HG02642 (cell line): ENCODE data around the gene GOLGA6B.
"Not testable (repeated sequence)": the region's sequence is repeated elsewhere in the genome, so short reads cannot be mapped to it uniquely, and the experiment has no call there.

Source experiments
- ATAC-seq: cut with Tn5 transposase; IDR thresholded peaks from one replicate; pipeline ENCODE4 v1.9.1; 2021; ENCODE audit warnings: mild to moderate bottlenecking; ENCODE audit not compliant: unreplicated experiment, poor library complexity

The GOLGA6B gene, protein sequence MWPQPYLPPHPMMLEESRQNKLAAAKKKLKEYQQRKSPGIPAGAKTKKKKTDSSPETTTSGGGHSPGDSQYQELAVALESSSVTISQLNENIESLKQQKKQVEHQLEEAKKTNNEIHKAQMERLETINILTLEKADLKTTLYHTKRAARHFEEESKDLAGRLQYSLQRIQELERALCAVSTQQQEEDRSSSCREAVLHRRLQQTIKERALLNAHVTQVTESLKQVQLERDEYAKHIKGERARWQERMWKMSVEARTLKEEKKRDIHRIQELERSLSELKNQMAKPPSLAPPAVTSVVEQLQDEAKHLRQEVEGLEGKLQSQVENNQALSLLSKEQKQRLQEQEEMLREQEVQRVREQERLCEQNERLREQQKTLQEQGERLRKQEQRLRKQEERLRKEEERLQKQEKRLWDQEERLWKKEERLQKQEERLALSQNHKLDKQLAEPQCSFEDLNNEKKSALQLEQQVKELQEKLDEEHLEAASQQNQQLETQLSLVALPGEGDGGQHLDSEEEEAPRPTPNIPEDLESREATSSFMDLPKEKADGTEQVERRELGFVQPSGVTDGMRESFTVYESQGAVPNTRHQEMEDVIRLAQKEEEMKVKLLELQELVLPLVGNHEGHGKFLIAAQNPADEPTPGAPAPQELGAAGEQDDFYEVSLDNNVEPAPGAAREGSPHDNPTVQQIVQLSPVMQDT

DNA sequence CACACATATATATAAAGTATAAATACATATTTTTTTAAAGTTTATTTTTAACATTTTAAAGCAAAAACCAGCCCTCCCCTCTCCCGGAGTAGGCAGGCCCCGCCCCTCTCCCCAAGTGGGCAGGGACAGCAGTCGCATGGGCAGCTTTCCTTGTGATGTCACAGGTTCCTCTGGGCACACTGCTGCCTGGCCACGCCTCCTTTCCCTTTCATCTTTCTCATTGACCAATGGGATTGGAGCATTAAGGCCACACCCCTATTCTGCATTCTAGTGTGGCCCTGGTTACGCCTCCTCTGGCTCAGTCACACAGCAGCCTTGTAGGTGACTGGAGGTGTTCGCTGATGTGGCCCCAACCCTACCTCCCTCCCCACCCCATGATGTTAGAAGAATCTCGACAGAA lies at the start of gene GOLGA6B:
Gene GOLGA6B (plus strand): TSS at position 301 of the 400 bp plus-strand sequence. CDS start 41 bp downstream, at position 342.
- not testable (repeated sequence) for ATAC-seq

GRCh38 chr15:72604794-72605193 lies 49.7 kb upstream of the GOLGA6B start:
- no peak for ATAC-seq

GRCh38 chr15:72608084-72608483 lies 46.4 kb upstream of the GOLGA6B start:
- not testable (repeated sequence) for ATAC-seq

DNA sequence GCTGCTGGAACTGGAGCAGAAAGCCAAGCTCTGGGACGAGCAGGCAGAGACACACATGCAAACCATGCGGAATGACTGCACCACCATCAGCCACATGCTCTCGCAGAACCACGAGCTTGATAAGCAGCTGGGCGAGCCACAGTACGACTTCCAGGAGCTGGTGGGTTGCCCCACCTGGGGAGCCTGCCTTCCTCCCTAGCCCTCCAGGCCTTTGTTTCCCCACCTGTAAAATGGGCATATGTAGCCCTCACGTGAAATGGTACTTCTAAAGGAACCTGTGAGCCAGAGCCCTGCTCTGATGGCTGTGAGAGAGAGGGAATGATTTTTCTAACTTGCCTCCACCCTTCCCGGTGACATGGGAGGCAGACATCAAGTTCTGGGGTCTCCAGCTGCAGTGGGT lies 44.6 kb upstream of the GOLGA6B start:
- no peak for ATAC-seq

DNA sequence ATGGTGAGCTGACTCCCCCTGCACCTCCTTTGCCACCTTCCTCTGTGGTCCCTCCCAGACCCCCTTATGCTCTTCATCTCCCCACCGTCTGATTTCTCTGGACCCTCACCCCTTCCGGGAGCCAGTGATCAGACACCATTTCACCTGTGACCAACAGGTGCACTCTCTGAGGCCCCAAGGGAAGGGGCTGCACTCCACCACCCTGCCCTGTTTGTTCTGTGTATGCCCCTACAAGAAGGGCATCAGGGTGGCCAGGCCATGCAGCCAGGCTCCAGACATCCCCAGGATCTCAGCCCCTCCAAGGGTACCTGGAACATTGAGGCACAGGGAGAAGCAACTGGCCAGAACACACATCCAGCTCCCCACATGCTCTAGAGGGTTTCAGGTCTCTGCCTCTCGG lies 42.2 kb upstream of the GOLGA6B start:
- ATAC-seq = not testable (repeated sequence)

- no peak for ATAC-seq
These were observed 39.5 kb upstream of the GOLGA6B start for GRCh38 chr15:72614810-72615532.

- ATAC-seq = not testable (repeated sequence)
These were observed 38.8 kb upstream of the GOLGA6B start for GRCh38 chr15:72615533-72616233.

GRCh38 chr15:72616491-72617210 lies 37.8 kb upstream of the GOLGA6B start:
- ATAC-seq = no peak

- not testable (repeated sequence) for ATAC-seq
These were observed 30.6 kb upstream of the GOLGA6B start for GRCh38 chr15:72623854-72624253.

DNA sequence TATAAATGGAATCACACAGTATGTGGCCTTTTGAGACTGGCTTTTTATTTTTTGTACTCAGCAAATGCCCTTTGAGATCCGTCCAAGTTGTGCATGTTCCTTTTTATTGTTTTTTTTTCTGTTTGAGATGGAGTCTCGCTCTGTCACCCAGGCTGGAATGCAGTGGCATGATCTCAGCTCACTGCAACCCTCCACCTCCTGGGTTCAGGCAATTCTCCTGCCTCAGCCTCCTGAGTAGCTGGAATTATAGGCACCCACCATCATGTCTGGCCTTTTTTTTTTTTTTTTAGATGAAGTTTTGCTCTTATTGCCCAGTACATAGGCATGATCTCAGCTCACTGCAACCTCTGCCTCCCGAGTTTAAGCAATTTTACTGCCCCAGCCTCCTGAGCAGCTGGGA lies 28.3 kb upstream of the GOLGA6B start:
- not testable (repeated sequence) for ATAC-seq

DNA sequence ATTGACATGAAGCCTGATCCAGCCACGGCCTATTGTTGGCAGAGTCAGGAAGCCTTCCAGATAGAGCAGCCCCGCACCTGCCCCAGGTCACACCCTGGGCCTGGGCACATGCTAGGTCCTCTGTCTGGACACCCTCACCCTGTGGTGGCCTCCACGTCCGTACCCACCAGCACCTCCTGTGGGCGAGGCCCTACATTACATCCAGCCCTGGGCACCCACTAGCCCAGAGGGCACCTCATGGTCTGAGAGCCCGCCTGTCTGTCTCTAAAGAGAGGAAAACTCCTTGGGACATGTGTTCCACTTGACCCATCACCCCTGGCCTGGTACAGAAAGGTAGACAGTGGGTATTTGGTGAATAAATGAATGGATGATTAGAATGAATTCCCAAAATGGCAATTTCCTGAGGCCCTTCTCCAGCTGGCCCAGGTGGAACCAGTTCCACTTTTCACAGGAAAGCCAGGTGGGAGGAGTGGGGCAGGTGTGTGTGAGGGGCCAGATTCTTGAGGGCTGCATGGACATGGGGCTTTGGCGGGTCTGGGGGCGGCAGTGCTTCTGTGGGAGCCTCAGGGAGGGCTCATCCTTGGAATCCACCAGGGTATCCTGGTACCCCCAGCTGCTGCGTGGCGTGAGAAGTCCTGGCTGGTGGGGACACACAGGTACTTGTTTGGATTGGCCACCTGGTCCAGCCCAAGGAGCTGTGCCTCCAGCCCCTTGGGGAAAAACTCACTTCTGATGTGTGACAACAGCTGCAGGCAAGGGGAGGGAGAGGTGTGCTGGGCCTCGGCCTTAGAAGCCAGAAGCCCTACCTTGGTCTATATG lies 26.0 kb upstream of the GOLGA6B start:
- ATAC-seq = not testable (repeated sequence)

DNA sequence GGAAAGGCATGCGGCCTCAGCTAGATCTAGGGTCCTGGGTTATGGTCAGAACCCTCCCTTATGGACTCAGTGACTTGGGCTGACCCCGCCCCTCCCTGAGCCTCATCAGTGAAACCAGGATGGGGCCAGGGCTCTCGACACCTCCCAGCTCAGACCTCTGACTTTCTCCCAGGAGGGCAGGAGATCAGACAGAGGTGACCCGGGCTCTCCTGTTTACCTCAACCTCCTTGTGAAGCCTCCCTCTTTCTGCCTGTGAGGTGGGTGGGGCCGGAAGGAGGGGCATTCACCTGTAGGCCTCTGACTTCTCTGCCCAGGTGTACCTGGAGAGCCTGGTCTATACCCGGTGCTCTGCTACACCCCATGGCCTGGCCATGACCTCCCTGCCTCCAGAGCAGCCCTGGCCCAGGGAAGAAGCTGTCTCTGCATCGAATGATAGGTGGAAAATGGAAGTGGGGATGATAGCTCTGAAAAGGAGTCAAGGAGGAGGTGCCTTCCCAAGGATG lies 25.4 kb upstream of the GOLGA6B start:
- ATAC-seq = not testable (repeated sequence)

DNA sequence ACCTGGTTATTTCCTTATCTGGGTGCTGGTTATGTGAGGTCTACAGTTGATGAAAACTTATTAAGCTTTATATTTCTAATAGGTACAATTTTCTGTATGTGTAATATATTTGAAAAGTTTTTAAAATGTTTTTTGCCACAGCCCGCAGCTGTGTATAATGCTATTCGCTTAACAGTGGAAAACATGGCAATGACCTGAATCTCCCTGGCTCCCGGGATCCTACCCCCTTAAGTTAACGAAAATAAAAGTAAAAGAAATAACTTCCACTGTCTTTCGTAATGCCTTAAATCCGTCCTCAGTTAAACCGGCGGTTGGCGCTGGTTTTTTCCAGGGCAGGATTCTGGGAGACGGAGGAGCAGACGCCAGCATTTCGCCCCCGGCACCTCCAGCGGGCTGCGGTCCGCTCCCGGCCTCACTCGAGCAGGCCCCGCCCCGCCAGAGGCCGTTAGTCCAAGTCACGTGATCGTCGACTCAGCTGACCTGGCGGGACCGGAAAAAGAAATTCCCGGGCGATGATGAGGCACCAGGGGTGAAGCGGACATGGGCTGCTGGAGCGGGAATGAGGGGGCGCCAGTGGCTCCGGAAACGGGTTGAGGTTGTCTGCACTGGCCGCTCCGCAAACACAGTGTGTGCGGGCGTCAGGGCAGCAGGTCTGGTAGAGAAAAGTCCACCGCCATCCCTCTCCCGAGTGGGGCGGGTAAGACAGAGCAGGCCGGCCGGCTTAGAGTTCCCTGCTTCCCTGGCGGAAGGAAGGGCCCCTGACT lies 17.8 kb upstream of the GOLGA6B start:
- ATAC-seq = peak; percentile 70

- not testable (repeated sequence) for ATAC-seq
These were observed 14.6 kb upstream of the GOLGA6B start for GRCh38 chr15:72639759-72640483.

DNA sequence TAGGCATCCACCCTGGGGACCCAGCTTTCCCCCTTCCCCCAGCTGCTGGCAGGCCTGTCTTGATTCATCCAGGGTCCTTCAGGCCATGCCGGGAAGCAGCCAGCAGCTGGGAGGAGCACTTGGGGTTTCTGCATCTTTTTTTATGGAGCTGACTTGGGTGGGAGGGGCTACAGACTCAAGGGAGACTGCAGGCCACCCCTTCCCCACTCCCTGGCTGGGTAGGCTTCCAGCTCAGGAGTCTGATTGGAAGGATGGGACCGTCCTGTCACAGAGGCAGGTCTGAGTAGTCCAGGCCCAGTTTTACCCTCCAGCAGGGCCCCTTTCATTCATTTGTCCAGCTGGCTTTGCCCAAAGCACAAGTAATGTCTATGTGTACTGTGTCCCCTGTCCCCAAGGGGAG lies 12.2 kb upstream of the GOLGA6B start:
- not testable (repeated sequence) for ATAC-seq

GRCh38 chr15:72648631-72649253 lies 5.8 kb upstream of the GOLGA6B start:
- ATAC-seq = not testable (repeated sequence)

GRCh38 chr15:72656014-72656413 lies 1.5 kb downstream of the GOLGA6B start:
- not testable (repeated sequence) for ATAC-seq
